Measurements from ENCODE around the gene ATRX. TPM values are rescaled to one million over a fixed set of nuclear protein-coding genes. Genes with fewer than 3 reads are reported as not detected.

Gene ATRX
- total RNA-seq, 1 donor from 2014 or later, result 261 TPM

DNA sequence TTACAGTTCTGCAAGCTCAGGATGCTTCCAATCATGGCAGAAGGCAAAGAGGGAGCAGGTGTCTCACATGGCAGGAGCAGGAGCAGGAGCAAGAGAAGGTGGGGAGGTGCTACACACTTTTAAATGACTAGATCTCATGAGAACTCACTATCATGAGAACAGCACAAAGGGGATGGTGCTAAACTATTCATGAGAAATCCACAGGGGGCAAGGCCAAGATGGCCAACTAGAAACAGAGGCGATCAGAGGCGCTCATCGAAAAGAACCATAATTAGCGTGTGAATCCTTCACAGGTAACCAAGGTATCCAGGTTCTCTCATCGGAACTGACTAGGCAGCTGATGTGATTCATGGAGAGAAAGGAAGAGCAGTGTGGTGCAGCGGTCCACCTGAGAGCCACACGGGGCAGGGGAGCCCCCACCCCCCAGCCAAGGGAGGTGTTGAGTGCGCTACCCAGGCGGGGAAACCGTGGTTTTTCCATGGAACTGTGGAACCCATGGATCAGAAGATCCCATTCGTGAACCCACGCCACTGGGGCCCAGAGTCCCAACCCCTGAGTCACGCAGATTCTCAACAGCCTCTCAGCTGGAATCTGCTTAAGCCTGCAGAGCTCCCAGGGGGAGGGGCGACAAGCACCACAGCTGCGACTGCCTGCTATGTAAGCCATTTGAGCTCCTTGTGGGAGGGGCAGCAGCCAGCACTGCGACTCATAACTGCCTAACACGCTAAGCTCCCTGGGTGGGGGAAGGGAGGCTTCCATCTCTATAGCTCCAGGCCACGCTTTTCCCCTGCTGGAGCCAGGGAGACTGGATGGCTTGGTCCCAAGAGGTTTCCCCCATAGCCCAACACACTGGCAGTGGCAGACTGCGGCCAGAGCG, 292.1 kb downstream of the ATRX start:
- DNase-seq, result no peak

DNA sequence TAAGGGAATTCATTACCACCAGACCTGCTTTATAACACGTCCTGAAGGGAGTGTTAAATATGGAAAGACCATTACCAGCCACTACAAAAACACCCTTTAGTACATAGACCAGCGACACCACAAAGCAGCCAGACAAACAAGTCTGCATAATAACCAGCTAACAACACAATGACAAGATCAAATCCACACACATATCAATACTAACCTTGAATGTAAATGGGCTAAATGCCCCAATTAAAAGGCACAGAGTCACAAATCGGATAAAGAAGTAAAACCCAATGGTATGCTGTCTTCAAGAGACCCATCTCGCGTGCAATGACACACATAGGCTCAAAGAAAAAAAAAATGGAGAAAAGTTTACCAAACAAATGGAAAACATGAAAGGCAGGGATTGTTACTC, 302.0 kb downstream of the ATRX start:
- DNase-seq, result no peak

DNA sequence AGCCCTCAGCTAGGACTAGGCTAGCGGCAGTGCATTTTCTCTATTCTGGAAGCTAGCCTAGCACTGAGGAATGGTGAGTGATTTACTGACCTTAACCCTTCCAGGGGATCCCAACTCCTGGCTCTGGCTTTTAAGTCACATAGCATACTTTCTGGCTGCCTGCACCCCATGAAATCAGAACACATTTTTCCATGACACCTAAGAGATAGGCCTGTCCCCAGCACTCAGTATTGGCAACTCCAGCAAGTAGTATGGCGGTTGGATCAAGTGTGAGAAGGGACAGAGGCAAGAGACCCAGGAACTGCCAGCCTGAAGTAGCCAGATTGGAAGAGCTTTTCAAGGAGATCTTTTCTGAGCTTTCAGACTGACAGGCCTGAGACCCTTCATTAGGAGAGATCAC, 330.6 kb downstream of the ATRX start:
- DNase-seq, result no peak

Small RNAs within 50 kb of the gene (small RNA-seq; reads per million reads assigned to genes)
- not detected for gene FABP5P15

Other genes with a start within 250 kb of the ATRX start
- 18.9 TPM for gene MAGT1, start 109.2 kb upstream of the ATRX start, total RNA-seq
- gene COX7B, start 113.3 kb upstream of the ATRX start, total RNA-seq, result 116 TPM
- gene ATP7A, start 124.5 kb upstream of the ATRX start, total RNA-seq, result 15.6 TPM
- gene PGAM4, start 183.4 kb upstream of the ATRX start, total RNA-seq, result not detected